Upper lobe of left lung (tissue), 4 donors: ENCODE results near the gene GABRD.

Experiments used
- CTCF ChIP-seq, 6 experiments: fragments of 450-650 bp in 4 of 6; fragments of 200-600 bp in 2 of 6; sonication (generic) in 2 of 6; IDR thresholded peaks; one replicate each; pipeline ENCODE4 v1.5.1; 2016 to 2019; ENCODE audit warnings: antibody characterized with exemption in 6 of 6
- POLR2AphosphoS5 ChIP-seq, 2 donors: sonication (generic); formaldehyde crosslinking; IDR thresholded peaks; one replicate each; pipeline ENCODE4 v1.5.1; 2017; ENCODE audit warnings: antibody characterized with exemption in 2 of 2

- TF ChIP-seq CTCF (IDR thresholded peaks at IDR 0.05), result no peak
- TF ChIP-seq POLR2AphosphoS5 (IDR thresholded peaks at IDR 0.05), result no peak
These were observed 47.5 kb upstream of the GABRD start for GRCh38 chr1:1971688-1972087.
